A673 (cell line): ENCODE measurements around the gene DDAH1.

Source experiments
- CTCF ChIP-seq: fragments of 300-800, 200-600 bp; sonication (generic); conservative IDR thresholded peaks from 2 replicates; pipeline ENCODE4 v1.5.1; 2017; ENCODE audit warnings: low read depth, mild to moderate bottlenecking, antibody characterized with exemption, low read length, moderate library complexity, mixed read lengths
- EZH2 ChIP-seq: fragments of 200-600 bp; sonication (generic); IDR thresholded peaks from 2 replicates; pipeline ENCODE4 v1.6.1; 2017; ENCODE audit warnings: borderline replicate concordance, low read depth, mild to moderate bottlenecking, mixed read lengths, antibody characterized with exemption, low read length; ENCODE audit not compliant: poor library complexity, severe bottlenecking

GRCh38 chr1:85447006-85447943 is 17.7 kb downstream of the DDAH1 start:
- TF ChIP-seq CTCF: no peak
- TF ChIP-seq EZH2: no peak
